NCI-H82 (cell line): ENCODE data around the gene LRFN2.

ENCODE experiments used
- DNase-seq: peaks from one replicate; lab custom pipeline; 2025; lab: John Stamatoyannopoulos, UW

LRFN2 gene

GRCh38 chr6:40349123-40349900 lies 237.9 kb downstream of the LRFN2 start:
- peak; percentile 77 for DNase-seq

- peak; percentile 86 for DNase-seq
These were observed 238.6 kb downstream of the LRFN2 start for GRCh38 chr6:40348591-40348990.

GRCh38 chr6:40347571-40348011 lies 239.6 kb downstream of the LRFN2 start:
- DNase-seq = peak; percentile 37

- DNase-seq = no peak
These were observed 240.9 kb downstream of the LRFN2 start for GRCh38 chr6:40346246-40346645.

GRCh38 chr6:40344566-40345167 lies 242.5 kb downstream of the LRFN2 start:
- peak; percentile 48 for DNase-seq

GRCh38 chr6:40343877-40344565 lies 243.1 kb downstream of the LRFN2 start:
- DNase-seq = peak; percentile 96

- peak; percentile 60 for DNase-seq
These were observed 243.8 kb downstream of the LRFN2 start for GRCh38 chr6:40343318-40343876.

- DNase-seq = peak; percentile 97
These were observed 244.4 kb downstream of the LRFN2 start for GRCh38 chr6:40342723-40343122.

- peak; percentile 94 for DNase-seq
These were observed 245.4 kb downstream of the LRFN2 start for GRCh38 chr6:40341726-40342125.
